ENCODE data around the gene CCDC152. TPM values are rescaled to one million over a fixed set of nuclear protein-coding genes. Genes with fewer than 3 reads are reported as not detected.

Gene CCDC152
- total RNA-seq, 1 experiment from 2014 or later, result not detected

DNA sequence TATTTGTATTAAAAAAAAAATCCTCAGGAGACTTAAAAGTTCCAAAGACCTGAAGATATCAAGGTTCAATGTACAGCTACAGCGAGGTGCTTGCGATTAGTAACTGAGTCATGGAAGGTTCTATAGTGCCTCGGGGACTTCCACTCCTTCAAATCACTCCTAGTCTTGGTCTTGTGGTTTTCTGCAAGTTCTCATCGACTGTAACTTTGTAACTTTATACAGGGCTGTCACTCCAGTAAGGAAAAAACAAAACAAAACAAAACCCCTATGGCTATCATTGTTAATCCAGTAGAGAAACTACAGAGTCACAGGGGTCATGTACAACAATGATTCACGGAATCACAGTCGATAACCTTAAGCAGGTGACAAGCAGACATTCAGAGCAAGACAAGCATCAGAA is 94.9 kb downstream of the CCDC152 start:
- H2AFZ ChIP-seq (ENCODE audit: low read length), result no peak overlapping the region
- H3K79me2 ChIP-seq (ENCODE audit: low read length), result no peaks in the 10 kb centered on the region
- no TSS peak for BruUV-seq (replicated peaks)
- CTCF ChIA-PET, result no interaction called here
- H3K4me2 ChIP-seq (ENCODE audit: low read length), result peak overlapping the region; percentile 9; the same call in 1 of the 2 replicates
- peaks cover 8% of the 10 kb centered on the region; the same call in 1 of the 2 replicates for H3K4me1 ChIP-seq (ENCODE audit: insufficient read depth, low read length)
- no peak overlapping the region for H3K9ac ChIP-seq (ENCODE audit: low read length)
- intact Hi-C loops (cut with micrococcal nuclease), result no loop called here
- H4K20me1 ChIP-seq (ENCODE audit: low read length), result no peaks in the 10 kb centered on the region
- DNase-seq (peak; percentile 66), ATAC-seq (no peak; the same call in 1 of the 2 replicates)
- H3K9me3 ChIP-seq (ENCODE audit: low read length), result no peaks in the 10 kb centered on the region
- TF ChIP-seq EZH2phosphoT487 (IDR thresholded peaks at IDR 0.05; ENCODE audit: borderline replicate concordance, low read length), result no peak
- TF ChIP-seq, protein P1, sequence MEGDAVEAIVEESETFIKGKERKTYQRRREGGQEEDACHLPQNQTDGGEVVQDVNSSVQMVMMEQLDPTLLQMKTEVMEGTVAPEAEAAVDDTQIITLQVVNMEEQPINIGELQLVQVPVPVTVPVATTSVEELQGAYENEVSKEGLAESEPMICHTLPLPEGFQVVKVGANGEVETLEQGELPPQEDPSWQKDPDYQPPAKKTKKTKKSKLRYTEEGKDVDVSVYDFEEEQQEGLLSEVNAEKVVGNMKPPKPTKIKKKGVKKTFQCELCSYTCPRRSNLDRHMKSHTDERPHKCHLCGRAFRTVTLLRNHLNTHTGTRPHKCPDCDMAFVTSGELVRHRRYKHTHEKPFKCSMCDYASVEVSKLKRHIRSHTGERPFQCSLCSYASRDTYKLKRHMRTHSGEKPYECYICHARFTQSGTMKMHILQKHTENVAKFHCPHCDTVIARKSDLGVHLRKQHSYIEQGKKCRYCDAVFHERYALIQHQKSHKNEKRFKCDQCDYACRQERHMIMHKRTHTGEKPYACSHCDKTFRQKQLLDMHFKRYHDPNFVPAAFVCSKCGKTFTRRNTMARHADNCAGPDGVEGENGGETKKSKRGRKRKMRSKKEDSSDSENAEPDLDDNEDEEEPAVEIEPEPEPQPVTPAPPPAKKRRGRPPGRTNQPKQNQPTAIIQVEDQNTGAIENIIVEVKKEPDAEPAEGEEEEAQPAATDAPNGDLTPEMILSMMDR (conservative IDR thresholded peaks at IDR 0.05; ENCODE audit: low read depth, low read length), result no peak
- no peak for TF ChIP-seq EZH2 (IDR thresholded peaks at IDR 0.05; ENCODE audit: low read length, unreplicated experiment)
- H3K36me3 ChIP-seq (ENCODE audit: low read depth, low read length), result no peaks in the 10 kb centered on the region
- POLR2A ChIA-PET (ENCODE audit: unreplicated experiment), result no interaction called here
- H3F3A ChIP-seq (ENCODE audit: low read length, unreplicated experiment), result no peaks in the 10 kb centered on the region
- no peaks in the 10 kb centered on the region for H3K9me2 ChIP-seq (replicated peaks; ENCODE audit: low read length)
- H3K27ac ChIP-seq (ENCODE audit: low read length), result peak overlapping the region; percentile 42; the same call in 1 of the 2 replicates
- H3K27me3 ChIP-seq (ENCODE audit: low read length), result no peaks in the 10 kb centered on the region
- no peak overlapping the region for H3K4me3 ChIP-seq (ENCODE audit: low read length)

Other genes with a start within 250 kb of the CCDC152 start
- 3.3 and 3.9 TPM in 2 replicates for gene SELENOP, start 55.1 kb downstream of the CCDC152 start, total RNA-seq (2014; rRNA removed)